ENCODE data around the gene TMEM254.

The TMEM254 gene

GRCh38 chr10:80100861-80101695, 22.6 kb downstream of the TMEM254 start:
- TF ChIP-seq, protein P1, sequence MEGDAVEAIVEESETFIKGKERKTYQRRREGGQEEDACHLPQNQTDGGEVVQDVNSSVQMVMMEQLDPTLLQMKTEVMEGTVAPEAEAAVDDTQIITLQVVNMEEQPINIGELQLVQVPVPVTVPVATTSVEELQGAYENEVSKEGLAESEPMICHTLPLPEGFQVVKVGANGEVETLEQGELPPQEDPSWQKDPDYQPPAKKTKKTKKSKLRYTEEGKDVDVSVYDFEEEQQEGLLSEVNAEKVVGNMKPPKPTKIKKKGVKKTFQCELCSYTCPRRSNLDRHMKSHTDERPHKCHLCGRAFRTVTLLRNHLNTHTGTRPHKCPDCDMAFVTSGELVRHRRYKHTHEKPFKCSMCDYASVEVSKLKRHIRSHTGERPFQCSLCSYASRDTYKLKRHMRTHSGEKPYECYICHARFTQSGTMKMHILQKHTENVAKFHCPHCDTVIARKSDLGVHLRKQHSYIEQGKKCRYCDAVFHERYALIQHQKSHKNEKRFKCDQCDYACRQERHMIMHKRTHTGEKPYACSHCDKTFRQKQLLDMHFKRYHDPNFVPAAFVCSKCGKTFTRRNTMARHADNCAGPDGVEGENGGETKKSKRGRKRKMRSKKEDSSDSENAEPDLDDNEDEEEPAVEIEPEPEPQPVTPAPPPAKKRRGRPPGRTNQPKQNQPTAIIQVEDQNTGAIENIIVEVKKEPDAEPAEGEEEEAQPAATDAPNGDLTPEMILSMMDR (IDR thresholded peaks at IDR 0.05) = no peak

DNA sequence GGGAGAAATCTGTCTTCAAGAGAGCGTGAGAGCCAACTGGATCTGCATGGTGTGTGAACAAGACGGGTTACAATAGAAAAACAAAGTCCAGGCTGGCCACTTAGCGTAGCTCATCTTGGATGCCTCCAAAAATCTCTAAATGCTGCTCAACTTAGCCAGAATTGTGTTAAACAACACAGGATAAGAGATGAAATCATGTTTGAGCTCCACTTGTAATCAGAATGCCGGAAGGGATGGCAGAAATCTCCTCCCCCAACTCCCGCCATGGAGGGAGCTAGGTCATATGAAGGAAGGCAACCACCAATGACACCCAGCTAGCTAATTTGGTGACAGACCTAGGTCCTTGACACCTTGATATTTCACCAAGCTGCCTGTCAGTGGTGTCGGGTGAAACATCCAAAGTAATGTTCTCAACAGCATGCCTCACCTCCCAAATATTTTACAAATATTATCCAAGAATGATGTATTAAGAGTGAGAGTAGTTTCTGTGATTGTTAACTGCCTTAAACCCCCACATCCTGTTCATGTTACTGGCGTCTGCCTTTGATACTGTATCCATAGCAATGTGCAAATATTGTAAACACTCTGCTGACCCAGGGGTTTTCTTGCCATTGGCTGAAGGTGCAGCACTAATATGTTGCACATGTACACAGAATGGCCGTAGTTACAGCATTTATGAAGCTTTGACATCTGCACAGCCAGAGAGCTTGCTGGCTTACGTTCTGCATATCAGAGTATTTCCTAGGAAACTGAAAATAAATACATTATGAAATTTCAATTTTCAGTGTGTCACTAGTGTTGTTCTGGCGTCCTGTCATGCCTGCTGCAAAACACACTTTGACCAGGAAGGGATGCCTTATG, 25.8 kb downstream of the TMEM254 start:
- TF ChIP-seq, protein P1 (IDR thresholded peaks at IDR 0.05) = no peak

DNA sequence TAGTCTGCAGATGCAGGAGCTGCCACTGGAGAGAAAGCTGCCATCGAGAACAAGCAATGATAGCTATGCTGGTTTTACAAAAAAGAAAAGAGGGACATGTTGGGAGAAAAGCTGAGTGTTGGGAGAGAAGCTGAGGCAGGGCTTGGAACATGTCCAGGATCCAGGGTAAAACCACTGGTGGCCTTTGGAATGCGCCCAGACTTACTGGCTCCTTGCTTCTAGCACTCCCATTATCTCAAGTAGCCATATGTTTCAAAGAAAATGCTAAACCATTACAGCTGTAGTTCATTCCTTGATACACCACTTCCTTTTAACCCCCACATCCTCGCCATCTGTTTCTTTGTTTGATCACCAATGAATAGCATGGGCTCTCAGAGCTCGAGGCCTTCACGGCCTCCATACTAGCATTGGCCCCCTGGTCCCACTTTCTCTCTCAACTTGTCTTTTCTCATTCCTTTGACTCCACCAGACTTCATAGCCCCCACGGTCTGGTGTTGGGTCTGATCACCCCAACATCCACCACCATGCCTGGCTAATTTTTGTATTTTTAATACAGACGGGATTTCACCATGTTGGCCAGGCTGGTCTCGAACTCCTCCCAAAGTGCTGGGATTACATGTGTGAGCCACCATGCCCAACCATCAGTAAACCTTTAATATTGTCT, 30.2 kb downstream of the TMEM254 start:
- TF ChIP-seq, protein P1 (IDR thresholded peaks at IDR 0.05) = no peak

GRCh38 chr10:80110986-80111385, 32.5 kb downstream of the TMEM254 start:
- TF ChIP-seq, protein P1 (IDR thresholded peaks at IDR 0.05) = no peak

DNA sequence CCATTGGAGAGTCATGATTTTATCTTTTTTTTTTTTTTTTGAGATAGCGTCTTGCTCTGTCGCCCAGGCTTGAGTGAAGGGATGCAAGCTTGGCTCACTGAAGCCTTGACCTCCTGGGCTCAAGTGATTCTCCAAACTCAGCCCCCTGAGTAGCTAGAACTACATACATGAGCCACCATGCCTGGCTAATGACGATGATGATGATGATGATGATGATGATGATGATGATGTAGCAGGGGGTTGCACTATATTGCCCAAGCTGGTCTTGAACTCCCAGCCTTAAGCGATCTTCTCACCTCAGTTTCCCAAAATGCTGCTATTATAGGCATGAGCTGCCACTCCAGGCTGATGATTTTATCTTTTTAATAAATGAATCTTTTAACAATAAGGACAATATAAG, 40.2 kb downstream of the TMEM254 start:
- TF ChIP-seq, protein P1 (IDR thresholded peaks at IDR 0.05) = no peak

DNA sequence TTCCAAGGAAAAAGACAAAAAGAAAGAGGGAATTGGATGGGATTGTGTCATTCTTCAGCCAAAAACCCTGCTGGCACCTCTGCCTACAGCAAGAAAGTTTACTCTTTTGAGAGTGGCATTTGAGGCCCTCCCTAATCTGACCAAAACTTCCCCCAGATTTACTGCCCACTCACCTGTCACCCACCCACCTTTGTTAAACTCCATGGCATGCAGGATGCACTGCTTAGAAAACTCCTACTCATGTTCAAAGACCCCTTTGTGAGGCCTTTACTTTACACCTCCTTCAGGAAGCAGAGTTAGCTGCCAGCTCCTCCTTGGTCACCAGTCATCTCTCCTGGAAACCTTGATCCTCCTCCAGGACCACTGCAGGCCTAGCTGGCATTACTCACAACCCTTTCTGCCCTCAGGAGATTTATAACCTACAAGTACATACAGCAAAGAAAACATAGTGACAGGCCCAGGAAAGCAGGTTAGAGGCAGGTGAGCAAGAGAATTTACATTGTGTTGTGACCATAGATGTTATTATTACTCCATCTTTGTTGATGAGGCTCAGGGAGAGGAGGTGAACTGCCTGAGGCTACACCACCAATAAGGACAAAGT, 43.7 kb downstream of the TMEM254 start:
- TF ChIP-seq, protein P1 (IDR thresholded peaks at IDR 0.05) = no peak

GRCh38 chr10:80122746-80123145, 44.3 kb downstream of the TMEM254 start:
- TF ChIP-seq, protein P1 (IDR thresholded peaks at IDR 0.05) = no peak
